ENCODE results near the gene DYRK4. TPM values are rescaled to one million over a fixed set of nuclear protein-coding genes. Genes with fewer than 3 reads are reported as not detected.

The DYRK4 gene
- total and polyA plus RNA-seq, 2 donors (not counting 1 experiment from before 2014, with no cell fraction given) = 55.2 to 63.1 TPM

- H3K4me3 ChIP-seq (replicated peaks in 1 of 4; ENCODE audit: control extremely low read depth in 1 of 4, insufficient read depth in 1 of 4, low read depth in 3 of 4, low read length in 4 of 4) = no peak overlapping the region
- H2AFZ ChIP-seq (ENCODE audit: low read length) = no peak overlapping the region
- no peaks in the 10 kb centered on the region for H4K20me1 ChIP-seq (ENCODE audit: control insufficient read depth, extremely low read depth, insufficient read depth, low read length)
- H3K9ac ChIP-seq (ENCODE audit: insufficient read depth, low read length) = no peak overlapping the region
- no peak for DNase-seq (ENCODE audit: low read depth in 2 of 2)
- no peak overlapping the region for H3K4me2 ChIP-seq (ENCODE audit: extremely low read depth, insufficient read depth, low read length)
- H3K27me3 ChIP-seq (ENCODE audit: control insufficient read depth, insufficient read depth, low read length) = peaks cover 5% of the 10 kb centered on the region
- TF ChIP-seq EZH2 (IDR thresholded peaks at IDR 0.05; ENCODE audit: low read length, missing control alignments) (no peak), CTCF (conservative IDR thresholded peaks at IDR 0.05 in 1 of 2, IDR thresholded peaks at IDR 0.05 in 1 of 2; ENCODE audit: low read depth in 1 of 2, low read length in 2 of 2) (no peak)
- no peaks in the 10 kb centered on the region for H3K36me3 ChIP-seq (ENCODE audit: control insufficient read depth, insufficient read depth, low read length)
- H3K27ac ChIP-seq (ENCODE audit: insufficient read depth, low read length) = no peak overlapping the region
- H3K4me1 ChIP-seq (ENCODE audit: control insufficient read depth, extremely low read depth, insufficient read depth, low read length) = peaks cover 2% of the 10 kb centered on the region
- peaks cover 7% of the 10 kb centered on the region for H3K79me2 ChIP-seq (ENCODE audit: control insufficient read depth, insufficient read depth, low read length)
- H3K9me3 ChIP-seq (ENCODE audit: control insufficient read depth, insufficient read depth, low read depth, low read length) = no peaks in the 10 kb centered on the region
These were observed 41.9 kb downstream of the DYRK4 start for GRCh38 chr12:4603946-4604345.

- Histone ChIP-seq H3K9ac (ENCODE audit: insufficient read depth, low read length) (peak overlapping the region; percentile 90), H3K4me2 (ENCODE audit: extremely low read depth, insufficient read depth, low read length) (peak overlapping the region; percentile 77), H3K4me1 (ENCODE audit: control insufficient read depth, extremely low read depth, insufficient read depth, low read length) (peaks cover 2% of the 10 kb centered on the region), H4K20me1 (ENCODE audit: control insufficient read depth, extremely low read depth, insufficient read depth, low read length) (no peaks in the 10 kb centered on the region), H3K27ac (ENCODE audit: insufficient read depth, low read length) (peak overlapping the region; percentile 86), H3K79me2 (ENCODE audit: control insufficient read depth, insufficient read depth, low read length) (peaks cover 7% of the 10 kb centered on the region), H3K9me3 (ENCODE audit: control insufficient read depth, insufficient read depth, low read depth, low read length) (no peaks in the 10 kb centered on the region), H3K4me3 (replicated peaks in 1 of 4; ENCODE audit: control extremely low read depth in 1 of 4, insufficient read depth in 1 of 4, low read depth in 3 of 4, low read length in 4 of 4) (peak overlapping the region; percentile 84 to 99 (median 94)), H3K27me3 (ENCODE audit: control insufficient read depth, insufficient read depth, low read length) (peaks cover 5% of the 10 kb centered on the region), H3K36me3 (ENCODE audit: control insufficient read depth, insufficient read depth, low read length) (no peaks in the 10 kb centered on the region), H2AFZ (ENCODE audit: low read length) (peak overlapping the region; percentile 100)
- peak; percentile 85 to 91 for DNase-seq (ENCODE audit: low read depth in 2 of 2)
- TF ChIP-seq CTCF (conservative IDR thresholded peaks at IDR 0.05 in 1 of 2, IDR thresholded peaks at IDR 0.05 in 1 of 2; ENCODE audit: low read depth in 1 of 2, low read length in 2 of 2) (peak; percentile 99 to 100), EZH2 (IDR thresholded peaks at IDR 0.05; ENCODE audit: low read length, missing control alignments) (no peak)
These were observed 42.7 kb downstream of the DYRK4 start for GRCh38 chr12:4604684-4605193.

GRCh38 chr12:4607056-4607455, 45.0 kb downstream of the DYRK4 start:
- TF ChIP-seq CTCF (conservative IDR thresholded peaks at IDR 0.05 in 1 of 2, IDR thresholded peaks at IDR 0.05 in 1 of 2; ENCODE audit: low read depth in 1 of 2, low read length in 2 of 2) = no peak
- TF ChIP-seq EZH2 (IDR thresholded peaks at IDR 0.05; ENCODE audit: low read length, missing control alignments) = no peak
- Histone ChIP-seq H3K9ac (ENCODE audit: insufficient read depth, low read length) (no peak overlapping the region), H3K79me2 (ENCODE audit: control insufficient read depth, insufficient read depth, low read length) (peaks cover 7% of the 10 kb centered on the region), H3K4me2 (ENCODE audit: extremely low read depth, insufficient read depth, low read length) (no peak overlapping the region), H3K27ac (ENCODE audit: insufficient read depth, low read length) (no peak overlapping the region), H3K27me3 (ENCODE audit: control insufficient read depth, insufficient read depth, low read length) (no peaks in the 10 kb centered on the region), H3K9me3 (ENCODE audit: control insufficient read depth, insufficient read depth, low read depth, low read length) (no peaks in the 10 kb centered on the region), H3K36me3 (ENCODE audit: control insufficient read depth, insufficient read depth, low read length) (no peaks in the 10 kb centered on the region), H3K4me3 (replicated peaks in 1 of 4; ENCODE audit: control extremely low read depth in 1 of 4, insufficient read depth in 1 of 4, low read depth in 3 of 4, low read length in 4 of 4) (no peak overlapping the region), H2AFZ (ENCODE audit: low read length) (no peak overlapping the region), H3K4me1 (ENCODE audit: control insufficient read depth, extremely low read depth, insufficient read depth, low read length) (peaks cover 2% of the 10 kb centered on the region), H4K20me1 (ENCODE audit: control insufficient read depth, extremely low read depth, insufficient read depth, low read length) (no peaks in the 10 kb centered on the region)
- DNase-seq (ENCODE audit: low read depth in 2 of 2) = no peak
